H1 (cell line): ENCODE measurements around the gene PRG3. TPM values are rescaled to one million over a fixed set of nuclear protein-coding genes. Genes with fewer than 3 reads are reported as not detected.

ENCODE experiments used
- JUN ChIP-seq: IDR thresholded peaks from 2 replicates; pipeline ENCODE4 v1.6.1; 2011; ENCODE audit warnings: low read depth, mild to moderate bottlenecking, improper control_type of control experiment, low read length
- RBBP5 ChIP-seq: IDR thresholded peaks from 2 replicates; pipeline ENCODE4 v1.7.1; 2012; ENCODE audit warnings: low read depth, mild to moderate bottlenecking, inconsistent platforms, low read length, moderate library complexity, borderline replicate concordance
- polyA plus RNA-seq, 7 experiments: library from polyadenylated mRNA; depleted of rRNA in 3 of 7; stranded (reverse) in 5 of 7; unstranded in 2 of 7; fragments of >200 nt in 5 of 7; fragments of 200-250 nt in 2 of 7; gene quantifications; 1 replicate in 5 of 7; 2 replicates in 1 of 7; 4 replicates in 1 of 7; pipeline versions ENCODE4 v1.2.1 to v1.2.3, GENCODE V29; 2011 to 2013; ENCODE audit warnings: missing spikeins in 2 of 7, mixed read lengths in 2 of 7
- total RNA-seq: library from RNA; stranded (reverse); fragmentation: NEBNext Ultra II Directional; extraction: Animal tissue kit (Norgen Biotek cat#: 25700); gene quantifications from 2 replicates; pipeline ENCODE4 v1.2.1, GENCODE V29; 2021
- TF ChIP-seq, protein P1 (sequence below), 3 experiments: IDR thresholded peaks; 1 replicate in 2 of 3; 2 replicates in 1 of 3; pipeline versions ENCODE4 v1.5.1 to v1.6.1; 2011; ENCODE audit warnings: low read length in 3 of 3, mild to moderate bottlenecking in 3 of 3, inconsistent platforms in 2 of 3, low read depth in 1 of 3, moderate library complexity in 1 of 3; ENCODE audit not compliant: insufficient read depth in 1 of 3; ENCODE audit errors: control extremely low read depth in 1 of 3

Gene PRG3
- total and polyA plus RNA-seq, 2 of the 8 experiments (the other 6 are each of a cell fraction or from before 2014, with no cell fraction given): not detected

DNA sequence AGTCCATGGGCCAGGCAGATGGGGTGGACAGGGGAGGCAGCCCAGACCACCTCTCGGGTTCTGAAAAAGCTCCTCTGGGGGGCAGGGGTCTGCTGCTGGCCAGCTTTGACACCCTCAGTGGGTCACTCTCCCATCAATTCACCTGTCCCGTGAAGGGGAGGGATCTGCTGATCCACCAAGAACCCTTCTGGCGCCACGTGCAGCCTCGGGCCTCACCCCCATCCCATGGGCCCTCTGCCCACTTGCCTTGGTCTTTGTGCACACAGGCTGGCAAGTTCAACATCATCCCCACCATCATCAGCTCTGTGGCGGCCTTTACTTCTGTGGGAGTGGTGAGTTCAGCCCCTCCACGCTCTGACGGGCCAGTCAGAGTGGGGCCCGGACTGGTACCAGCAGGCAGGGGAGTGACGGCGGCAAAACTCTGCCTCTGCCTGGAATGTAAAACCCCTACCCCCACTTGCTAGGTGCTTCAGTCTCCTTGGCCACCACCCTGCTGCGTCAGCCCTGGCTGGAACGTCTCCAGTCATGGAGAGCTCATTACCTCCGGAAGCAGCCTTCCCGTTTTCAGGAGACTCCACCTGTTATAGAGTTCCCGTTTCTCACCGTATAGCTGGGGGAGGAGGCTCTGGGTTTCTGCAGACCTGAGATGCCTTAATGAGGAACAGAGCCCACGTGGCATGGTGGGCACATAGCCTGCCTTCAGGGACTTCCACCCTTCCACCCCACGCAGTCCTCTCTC lies 12.7 kb downstream of the PRG3 start (continued):
- TF ChIP-seq, protein P1, sequence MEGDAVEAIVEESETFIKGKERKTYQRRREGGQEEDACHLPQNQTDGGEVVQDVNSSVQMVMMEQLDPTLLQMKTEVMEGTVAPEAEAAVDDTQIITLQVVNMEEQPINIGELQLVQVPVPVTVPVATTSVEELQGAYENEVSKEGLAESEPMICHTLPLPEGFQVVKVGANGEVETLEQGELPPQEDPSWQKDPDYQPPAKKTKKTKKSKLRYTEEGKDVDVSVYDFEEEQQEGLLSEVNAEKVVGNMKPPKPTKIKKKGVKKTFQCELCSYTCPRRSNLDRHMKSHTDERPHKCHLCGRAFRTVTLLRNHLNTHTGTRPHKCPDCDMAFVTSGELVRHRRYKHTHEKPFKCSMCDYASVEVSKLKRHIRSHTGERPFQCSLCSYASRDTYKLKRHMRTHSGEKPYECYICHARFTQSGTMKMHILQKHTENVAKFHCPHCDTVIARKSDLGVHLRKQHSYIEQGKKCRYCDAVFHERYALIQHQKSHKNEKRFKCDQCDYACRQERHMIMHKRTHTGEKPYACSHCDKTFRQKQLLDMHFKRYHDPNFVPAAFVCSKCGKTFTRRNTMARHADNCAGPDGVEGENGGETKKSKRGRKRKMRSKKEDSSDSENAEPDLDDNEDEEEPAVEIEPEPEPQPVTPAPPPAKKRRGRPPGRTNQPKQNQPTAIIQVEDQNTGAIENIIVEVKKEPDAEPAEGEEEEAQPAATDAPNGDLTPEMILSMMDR (IDR thresholded peaks at IDR 0.05; ENCODE audit: control extremely low read depth in 1 of 3, insufficient read depth in 1 of 3, low read depth in 1 of 3, low read length in 3 of 3): no peak
- TF ChIP-seq RBBP5: no peak
- TF ChIP-seq JUN: no peak
